Measurements from ENCODE around the gene TRMT6.

Gene TRMT6

DNA sequence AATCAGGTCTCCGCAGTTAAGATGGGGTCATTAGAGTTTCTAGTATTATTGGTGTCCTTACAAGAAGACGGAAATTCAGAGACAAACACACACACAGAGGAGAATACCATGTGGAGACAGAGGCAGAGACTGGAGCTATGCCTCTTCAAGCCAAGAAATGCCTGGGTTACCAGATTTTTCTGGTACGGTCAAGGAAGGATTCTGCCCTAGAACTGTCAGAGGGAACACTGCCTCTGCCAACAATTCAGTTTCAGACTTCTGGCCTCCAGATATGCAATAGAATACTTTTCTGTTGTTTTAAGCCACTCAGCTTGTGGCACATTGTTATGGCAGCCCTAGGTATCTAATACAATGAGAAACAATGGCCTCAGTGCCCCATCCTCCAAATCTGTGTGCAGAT, 18.9 kb downstream of the TRMT6 start:
- no CpG with 5 or more reads among the region's 3 CpGs for WGBS (ENCODE audit: extremely low coverage, insufficient coverage, low lambda C conversion rate)
- no peak overlapping the region for H3K9ac ChIP-seq (ENCODE audit: low read length)

GRCh38 chr20:5928836-5929715, 21.3 kb downstream of the TRMT6 start:
- Histone ChIP-seq H3K56ac (ENCODE audit: low read length) (no peak overlapping the region), H4K8ac (ENCODE audit: low read depth, low read length) (no peak overlapping the region), H3K23ac (ENCODE audit: low read length) (no peak overlapping the region), H3K27me3 (ENCODE audit: insufficient read depth, low read length, poor library complexity) (no peaks in the 10 kb centered on the region), H2BK15ac (replicated peaks; ENCODE audit: low read depth) (no peak overlapping the region), H3K27ac (ENCODE audit: low read depth, low read length) (no peak overlapping the region), H3K18ac (ENCODE audit: low read length) (no peak overlapping the region), H2BK5ac (ENCODE audit: low read length) (no peak overlapping the region), H3K36me3 (ENCODE audit: control insufficient read depth, insufficient read depth, low read length) (no peaks in the 10 kb centered on the region), H3K4me2 (ENCODE audit: low read length) (no peak overlapping the region), H3K79me2 (ENCODE audit: control insufficient read depth, insufficient read depth, low read length) (no peaks in the 10 kb centered on the region), H3K4ac (ENCODE audit: low read depth, low read length) (no peak overlapping the region), H3K9ac (ENCODE audit: low read length) (no peak overlapping the region), H2AK5ac (ENCODE audit: low read length) (no peak overlapping the region), H4K5ac (ENCODE audit: low read length) (no peak overlapping the region), H3K79me1 (ENCODE audit: low read length) (no peaks in the 10 kb centered on the region), H3K4me1 (ENCODE audit: control insufficient read depth, low read depth, low read length) (no peaks in the 10 kb centered on the region), H3K4me3 (ENCODE audit: low read length) (no peak overlapping the region), H2BK120ac (ENCODE audit: low read depth, low read length) (no peak overlapping the region)
- no CpG with 5 or more reads among the region's 8 CpGs for WGBS (ENCODE audit: extremely low coverage, insufficient coverage, low lambda C conversion rate)
- no peak for DNase-seq

More for the DNA sequence above, 18.9 kb downstream of the TRMT6 start:
- no peaks in the 10 kb centered on the region for H3K79me2 ChIP-seq (ENCODE audit: control insufficient read depth, insufficient read depth, low read length)
- no peak overlapping the region for H2BK5ac ChIP-seq (ENCODE audit: low read length)
- no peaks in the 10 kb centered on the region for H3K27me3 ChIP-seq (ENCODE audit: insufficient read depth, low read length, poor library complexity)
- DNase-seq: no peak
- H3K56ac ChIP-seq (ENCODE audit: low read length): no peak overlapping the region
- H2BK15ac ChIP-seq (replicated peaks; ENCODE audit: low read depth): no peak overlapping the region
- no peak overlapping the region for H3K23ac ChIP-seq (ENCODE audit: low read length)
- H3K36me3 ChIP-seq (ENCODE audit: control insufficient read depth, insufficient read depth, low read length): no peaks in the 10 kb centered on the region
- H3K18ac ChIP-seq (ENCODE audit: low read length): no peak overlapping the region
- no peak overlapping the region for H3K4me3 ChIP-seq (ENCODE audit: low read length)
- H3K4me1 ChIP-seq (ENCODE audit: control insufficient read depth, low read depth, low read length): no peaks in the 10 kb centered on the region
- H3K79me1 ChIP-seq (ENCODE audit: low read length): no peaks in the 10 kb centered on the region
- H4K8ac ChIP-seq (ENCODE audit: low read depth, low read length): no peak overlapping the region
- H3K4me2 ChIP-seq (ENCODE audit: low read length): no peak overlapping the region
- H3K27ac ChIP-seq (ENCODE audit: low read depth, low read length): no peak overlapping the region
- no peak overlapping the region for H2BK120ac ChIP-seq (ENCODE audit: low read depth, low read length)
- no peak overlapping the region for H3K4ac ChIP-seq (ENCODE audit: low read depth, low read length)
- no peak overlapping the region for H4K5ac ChIP-seq (ENCODE audit: low read length)
- no peak overlapping the region for H2AK5ac ChIP-seq (ENCODE audit: low read length)

- Histone ChIP-seq H3K4ac (ENCODE audit: low read depth, low read length) (no peak overlapping the region), H2BK120ac (ENCODE audit: low read depth, low read length) (no peak overlapping the region), H2BK15ac (replicated peaks; ENCODE audit: low read depth) (no peak overlapping the region), H4K5ac (ENCODE audit: low read length) (no peak overlapping the region), H3K56ac (ENCODE audit: low read length) (no peak overlapping the region), H4K8ac (ENCODE audit: low read depth, low read length) (no peak overlapping the region), H3K23ac (ENCODE audit: low read length) (no peak overlapping the region), H3K18ac (ENCODE audit: low read length) (no peak overlapping the region), H2BK5ac (ENCODE audit: low read length) (no peak overlapping the region), H3K4me3 (ENCODE audit: low read length) (no peak overlapping the region), H3K9ac (ENCODE audit: low read length) (no peak overlapping the region), H3K36me3 (ENCODE audit: control insufficient read depth, insufficient read depth, low read length) (no peaks in the 10 kb centered on the region), H2AK5ac (ENCODE audit: low read length) (no peak overlapping the region), H3K27ac (ENCODE audit: low read depth, low read length) (no peak overlapping the region), H3K27me3 (ENCODE audit: insufficient read depth, low read length, poor library complexity) (no peaks in the 10 kb centered on the region), H3K4me1 (ENCODE audit: control insufficient read depth, low read depth, low read length) (no peaks in the 10 kb centered on the region), H3K79me1 (ENCODE audit: low read length) (no peaks in the 10 kb centered on the region), H3K4me2 (ENCODE audit: low read length) (no peak overlapping the region), H3K79me2 (ENCODE audit: control insufficient read depth, insufficient read depth, low read length) (no peaks in the 10 kb centered on the region)
- no CpG with 5 or more reads among the region's 11 CpGs for WGBS (ENCODE audit: extremely low coverage, insufficient coverage, low lambda C conversion rate)
- DNase-seq: no peak
Observed at GRCh38 chr20:5927749-5928462, 22.4 kb downstream of the TRMT6 start.

GRCh38 chr20:5925551-5925950, 24.8 kb downstream of the TRMT6 start:
- no peak overlapping the region for H3K23ac ChIP-seq (ENCODE audit: low read length)
- H3K4me2 ChIP-seq (ENCODE audit: low read length): no peak overlapping the region
- WGBS (ENCODE audit: extremely low coverage, insufficient coverage, low lambda C conversion rate): no CpG with 5 or more reads among the region's 3 CpGs

GRCh38 chr20:5923493-5923892, 26.8 kb downstream of the TRMT6 start:
- WGBS (ENCODE audit: extremely low coverage, insufficient coverage, low lambda C conversion rate): no CpG with 5 or more reads among the region's 5 CpGs
- Histone ChIP-seq H3K4ac (ENCODE audit: low read depth, low read length) (no peak overlapping the region), H3K18ac (ENCODE audit: low read length) (no peak overlapping the region), H3K79me2 (ENCODE audit: control insufficient read depth, insufficient read depth, low read length) (no peaks in the 10 kb centered on the region), H3K27me3 (ENCODE audit: insufficient read depth, low read length, poor library complexity) (no peaks in the 10 kb centered on the region), H3K4me1 (ENCODE audit: control insufficient read depth, low read depth, low read length) (peaks cover 9% of the 10 kb centered on the region), H3K27ac (ENCODE audit: low read depth, low read length) (no peak overlapping the region), H3K79me1 (ENCODE audit: low read length) (no peaks in the 10 kb centered on the region), H3K56ac (ENCODE audit: low read length) (no peak overlapping the region), H2BK15ac (replicated peaks; ENCODE audit: low read depth) (no peak overlapping the region), H2BK5ac (ENCODE audit: low read length) (no peak overlapping the region), H3K4me3 (ENCODE audit: low read length) (no peak overlapping the region), H3K23ac (ENCODE audit: low read length) (no peak overlapping the region), H3K9ac (ENCODE audit: low read length) (no peak overlapping the region), H4K8ac (ENCODE audit: low read depth, low read length) (no peak overlapping the region), H3K36me3 (ENCODE audit: control insufficient read depth, insufficient read depth, low read length) (no peaks in the 10 kb centered on the region), H2BK120ac (ENCODE audit: low read depth, low read length) (no peak overlapping the region), H4K5ac (ENCODE audit: low read length) (no peak overlapping the region), H2AK5ac (ENCODE audit: low read length) (no peak overlapping the region), H3K4me2 (ENCODE audit: low read length) (no peak overlapping the region)
- DNase-seq: no peak

More at GRCh38 chr20:5925551-5925950, 24.8 kb downstream of the TRMT6 start:
- H3K9ac ChIP-seq (ENCODE audit: low read length): no peak overlapping the region
- H3K4ac ChIP-seq (ENCODE audit: low read depth, low read length): no peak overlapping the region
- no peaks in the 10 kb centered on the region for H3K79me1 ChIP-seq (ENCODE audit: low read length)
- no peak overlapping the region for H3K27ac ChIP-seq (ENCODE audit: low read depth, low read length)
- no peaks in the 10 kb centered on the region for H3K4me1 ChIP-seq (ENCODE audit: control insufficient read depth, low read depth, low read length)
- no peak overlapping the region for H2BK120ac ChIP-seq (ENCODE audit: low read depth, low read length)
- no peaks in the 10 kb centered on the region for H3K27me3 ChIP-seq (ENCODE audit: insufficient read depth, low read length, poor library complexity)
- H3K56ac ChIP-seq (ENCODE audit: low read length): no peak overlapping the region
- no peaks in the 10 kb centered on the region for H3K79me2 ChIP-seq (ENCODE audit: control insufficient read depth, insufficient read depth, low read length)
- H4K8ac ChIP-seq (ENCODE audit: low read depth, low read length): no peak overlapping the region
- H2BK15ac ChIP-seq (replicated peaks; ENCODE audit: low read depth): no peak overlapping the region
- no peaks in the 10 kb centered on the region for H3K36me3 ChIP-seq (ENCODE audit: control insufficient read depth, insufficient read depth, low read length)
- H2BK5ac ChIP-seq (ENCODE audit: low read length): no peak overlapping the region
- no peak overlapping the region for H3K4me3 ChIP-seq (ENCODE audit: low read length)
- H2AK5ac ChIP-seq (ENCODE audit: low read length): no peak overlapping the region
- DNase-seq: no peak
- no peak overlapping the region for H4K5ac ChIP-seq (ENCODE audit: low read length)
- no peak overlapping the region for H3K18ac ChIP-seq (ENCODE audit: low read length)
